Measurements from ENCODE around the gene CACHD1. TPM values are rescaled to one million over a fixed set of nuclear protein-coding genes. Genes with fewer than 3 reads are reported as not detected.
"Not testable (repeated sequence)": the region's sequence is repeated elsewhere in the genome, so short reads cannot be mapped to it uniquely, and the experiment has no call there.

CACHD1 gene
- total RNA-seq, 1 experiment from 2014 or later = 8.4 TPM

DNA sequence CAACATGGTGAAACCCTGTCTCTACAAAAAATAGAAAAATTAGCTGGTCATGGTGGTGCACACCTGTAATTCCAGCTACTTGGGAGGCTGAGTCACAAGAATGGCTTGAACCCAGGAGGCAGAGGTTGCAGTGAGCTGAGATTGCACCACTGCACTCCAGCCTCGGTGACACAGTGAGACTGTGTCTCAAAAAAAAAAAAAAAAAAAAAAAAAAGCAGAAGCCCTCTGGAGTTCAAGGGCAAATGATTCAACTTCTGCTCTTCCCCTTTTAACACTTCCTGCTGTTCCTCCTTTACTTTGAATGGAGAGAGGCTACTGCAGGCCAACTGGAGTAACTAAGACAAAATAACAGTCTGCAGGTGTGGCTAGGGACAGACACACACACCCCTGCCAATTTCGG is 42.3 kb downstream of the CACHD1 start:
- H2AFZ ChIP-seq (ENCODE audit: low read depth, low read length, poor library complexity, severe bottlenecking); H3K27me3 ChIP-seq (ENCODE audit: insufficient read depth, low read length); H3K4me1 ChIP-seq (ENCODE audit: control insufficient read depth in 1 of 2, insufficient read depth in 2 of 2, low read length in 2 of 2); DNase-seq (ENCODE audit: low read depth, low spot score); POLR2A ChIA-PET; H3K9me3 ChIP-seq (ENCODE audit: control insufficient read depth in 1 of 2, insufficient read depth in 1 of 2, low read depth in 1 of 2, low read length in 2 of 2); CTCF ChIA-PET; H3K4me3 ChIP-seq (replicated peaks in 1 of 2; ENCODE audit: low read depth in 1 of 2, low read length in 2 of 2); intact Hi-C loops (cut with micrococcal nuclease); H3K79me2 ChIP-seq (ENCODE audit: insufficient read depth, low read length); H4K20me1 ChIP-seq (ENCODE audit: insufficient read depth); H3K9ac ChIP-seq (ENCODE audit: low read length); H3K27ac ChIP-seq (ENCODE audit: low read depth, low read length); BruUV-seq (replicated peaks); ATAC-seq; H3K4me2 ChIP-seq (ENCODE audit: low read length); RAD21 ChIA-PET (ENCODE audit: low non-redundant PET in 1 of 2, low total read pairs in 2 of 2, uncharacterized antibody in 2 of 2, unreplicated experiment in 2 of 2); H3K36me3 ChIP-seq (ENCODE audit: control insufficient read depth in 1 of 2, insufficient read depth in 2 of 2, low read length in 2 of 2); H3K9me2 ChIP-seq (ENCODE audit: insufficient read depth): not testable (repeated sequence)

DNA sequence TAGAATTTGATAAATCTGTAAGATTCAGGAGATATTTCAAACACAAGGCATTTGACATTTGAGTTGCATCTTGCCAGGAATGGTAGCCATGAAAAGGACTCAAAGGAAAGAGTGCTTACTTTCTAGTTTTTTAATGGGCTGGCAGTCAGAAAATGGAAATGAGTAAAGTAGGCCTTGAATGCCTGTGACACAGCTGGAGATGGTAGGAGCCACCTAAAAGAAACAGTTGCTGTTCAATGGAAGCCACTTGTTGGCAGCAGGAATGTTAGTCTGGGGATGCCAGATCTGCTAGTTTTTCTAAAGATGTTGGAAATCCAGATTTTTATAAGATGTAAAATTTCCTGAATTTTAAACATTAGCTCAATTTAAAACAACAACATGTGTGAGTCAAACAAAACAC is 43.6 kb downstream of the CACHD1 start:
- no peak for DNase-seq (ENCODE audit: low read depth, low spot score)
- no peaks in the 10 kb centered on the region for H3K4me1 ChIP-seq (ENCODE audit: control insufficient read depth in 1 of 2, insufficient read depth in 2 of 2, low read length in 2 of 2)
- ChIA-PET CTCF (no interaction called here), POLR2A (no interaction called here), RAD21 (ENCODE audit: low non-redundant PET in 1 of 2, low total read pairs in 2 of 2, uncharacterized antibody in 2 of 2, unreplicated experiment in 2 of 2) (no interaction called here)
- no TSS peak for BruUV-seq (replicated peaks)
- no peaks in the 10 kb centered on the region for H3K27me3 ChIP-seq (ENCODE audit: insufficient read depth, low read length)
- H3K36me3 ChIP-seq (ENCODE audit: control insufficient read depth in 1 of 2, insufficient read depth in 2 of 2, low read length in 2 of 2) = no peaks in the 10 kb centered on the region
- H3K9me3 ChIP-seq (ENCODE audit: control insufficient read depth in 1 of 2, insufficient read depth in 1 of 2, low read depth in 1 of 2, low read length in 2 of 2) = no peaks in the 10 kb centered on the region
- TF ChIP-seq, protein P1, sequence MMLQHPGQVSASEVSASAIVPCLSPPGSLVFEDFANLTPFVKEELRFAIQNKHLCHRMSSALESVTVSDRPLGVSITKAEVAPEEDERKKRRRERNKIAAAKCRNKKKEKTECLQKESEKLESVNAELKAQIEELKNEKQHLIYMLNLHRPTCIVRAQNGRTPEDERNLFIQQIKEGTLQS (IDR thresholded peaks at IDR 0.05) = no peak
- TF ChIP-seq POLR2AphosphoS5 (IDR thresholded peaks at IDR 0.05; ENCODE audit: low read depth, low read length) = no peak
- TF ChIP-seq SP1 (IDR thresholded peaks at IDR 0.05; ENCODE audit: low read depth) = no peak
- TF ChIP-seq POLR2A (IDR thresholded peaks at IDR 0.05; ENCODE audit: borderline replicate concordance, extremely low read depth, insufficient read depth, insufficient read length) = no peak
- TF ChIP-seq, protein P2, sequence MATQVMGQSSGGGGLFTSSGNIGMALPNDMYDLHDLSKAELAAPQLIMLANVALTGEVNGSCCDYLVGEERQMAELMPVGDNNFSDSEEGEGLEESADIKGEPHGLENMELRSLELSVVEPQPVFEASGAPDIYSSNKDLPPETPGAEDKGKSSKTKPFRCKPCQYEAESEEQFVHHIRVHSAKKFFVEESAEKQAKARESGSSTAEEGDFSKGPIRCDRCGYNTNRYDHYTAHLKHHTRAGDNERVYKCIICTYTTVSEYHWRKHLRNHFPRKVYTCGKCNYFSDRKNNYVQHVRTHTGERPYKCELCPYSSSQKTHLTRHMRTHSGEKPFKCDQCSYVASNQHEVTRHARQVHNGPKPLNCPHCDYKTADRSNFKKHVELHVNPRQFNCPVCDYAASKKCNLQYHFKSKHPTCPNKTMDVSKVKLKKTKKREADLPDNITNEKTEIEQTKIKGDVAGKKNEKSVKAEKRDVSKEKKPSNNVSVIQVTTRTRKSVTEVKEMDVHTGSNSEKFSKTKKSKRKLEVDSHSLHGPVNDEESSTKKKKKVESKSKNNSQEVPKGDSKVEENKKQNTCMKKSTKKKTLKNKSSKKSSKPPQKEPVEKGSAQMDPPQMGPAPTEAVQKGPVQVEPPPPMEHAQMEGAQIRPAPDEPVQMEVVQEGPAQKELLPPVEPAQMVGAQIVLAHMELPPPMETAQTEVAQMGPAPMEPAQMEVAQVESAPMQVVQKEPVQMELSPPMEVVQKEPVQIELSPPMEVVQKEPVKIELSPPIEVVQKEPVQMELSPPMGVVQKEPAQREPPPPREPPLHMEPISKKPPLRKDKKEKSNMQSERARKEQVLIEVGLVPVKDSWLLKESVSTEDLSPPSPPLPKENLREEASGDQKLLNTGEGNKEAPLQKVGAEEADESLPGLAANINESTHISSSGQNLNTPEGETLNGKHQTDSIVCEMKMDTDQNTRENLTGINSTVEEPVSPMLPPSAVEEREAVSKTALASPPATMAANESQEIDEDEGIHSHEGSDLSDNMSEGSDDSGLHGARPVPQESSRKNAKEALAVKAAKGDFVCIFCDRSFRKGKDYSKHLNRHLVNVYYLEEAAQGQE (IDR thresholded peaks at IDR 0.05; ENCODE audit: low read depth) = no peak
- no peak for TF ChIP-seq YY1 (IDR thresholded peaks at IDR 0.05; ENCODE audit: extremely low read depth, insufficient replicate concordance, low read depth, low read length)
- no peak for TF ChIP-seq ELF1 (IDR thresholded peaks at IDR 0.05; ENCODE audit: borderline replicate concordance, low read depth)
- TF ChIP-seq, protein P3, sequence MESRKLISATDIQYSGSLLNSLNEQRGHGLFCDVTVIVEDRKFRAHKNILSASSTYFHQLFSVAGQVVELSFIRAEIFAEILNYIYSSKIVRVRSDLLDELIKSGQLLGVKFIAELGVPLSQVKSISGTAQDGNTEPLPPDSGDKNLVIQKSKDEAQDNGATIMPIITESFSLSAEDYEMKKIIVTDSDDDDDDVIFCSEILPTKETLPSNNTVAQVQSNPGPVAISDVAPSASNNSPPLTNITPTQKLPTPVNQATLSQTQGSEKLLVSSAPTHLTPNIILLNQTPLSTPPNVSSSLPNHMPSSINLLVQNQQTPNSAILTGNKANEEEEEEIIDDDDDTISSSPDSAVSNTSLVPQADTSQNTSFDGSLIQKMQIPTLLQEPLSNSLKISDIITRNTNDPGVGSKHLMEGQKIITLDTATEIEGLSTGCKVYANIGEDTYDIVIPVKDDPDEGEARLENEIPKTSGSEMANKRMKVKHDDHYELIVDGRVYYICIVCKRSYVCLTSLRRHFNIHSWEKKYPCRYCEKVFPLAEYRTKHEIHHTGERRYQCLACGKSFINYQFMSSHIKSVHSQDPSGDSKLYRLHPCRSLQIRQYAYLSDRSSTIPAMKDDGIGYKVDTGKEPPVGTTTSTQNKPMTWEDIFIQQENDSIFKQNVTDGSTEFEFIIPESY (IDR thresholded peaks at IDR 0.05; ENCODE audit: extremely low read depth, insufficient replicate concordance, low read length) = no peak
- no peak for TF ChIP-seq SIN3A (IDR thresholded peaks at IDR 0.05; ENCODE audit: low read depth)
- no peak for TF ChIP-seq EZH2phosphoT487 (IDR thresholded peaks at IDR 0.05; ENCODE audit: borderline replicate concordance)
- TF ChIP-seq EGR1 (IDR thresholded peaks at IDR 0.05; ENCODE audit: low read depth) = no peak
- no peak for TF ChIP-seq EZH2 (IDR thresholded peaks at IDR 0.05)
- no peaks in the 10 kb centered on the region; the same call in 1 of the 2 replicates for H4K20me1 ChIP-seq (ENCODE audit: insufficient read depth)
- H3K79me2 ChIP-seq (ENCODE audit: insufficient read depth, low read length) = no peaks in the 10 kb centered on the region; the same call in 1 of the 2 replicates
- H3K4me2 ChIP-seq (ENCODE audit: low read length) = no peak overlapping the region
- ATAC-seq = no peak
- no peaks in the 10 kb centered on the region for H3K9me2 ChIP-seq (ENCODE audit: insufficient read depth)
- no peak overlapping the region for H3K27ac ChIP-seq (ENCODE audit: low read depth, low read length)
- no peak overlapping the region for H3K9ac ChIP-seq (ENCODE audit: low read length)
- no peak overlapping the region for H3K4me3 ChIP-seq (replicated peaks in 1 of 2; ENCODE audit: low read depth in 1 of 2, low read length in 2 of 2)
- intact Hi-C loops (cut with micrococcal nuclease) = no loop called here
- H2AFZ ChIP-seq (ENCODE audit: low read depth, low read length, poor library complexity, severe bottlenecking) = no peak overlapping the region

Measured in HCT116 (cell line).